Measurements from ENCODE around the gene IL9. TPM values are rescaled to one million over a fixed set of nuclear protein-coding genes. Genes with fewer than 3 reads are reported as not detected.

The IL9 gene
- total RNA-seq, 1 donor from 2014 or later = not detected

GRCh38 chr5:135890296-135890695, 5.3 kb downstream of the IL9 start:
- Mint-ChIP-seq H3K9me3 (ENCODE audit: unreplicated experiment) (no peaks in the 10 kb centered on the region), H3K27ac (ENCODE audit: unreplicated experiment) (no peak overlapping the region), H3K4me3 (ENCODE audit: unreplicated experiment) (no peak overlapping the region), H3K4me1 (ENCODE audit: unreplicated experiment) (no peaks in the 10 kb centered on the region), H3K36me3 (ENCODE audit: low read depth, unreplicated experiment) (no peaks in the 10 kb centered on the region), H3K27me3 (ENCODE audit: unreplicated experiment) (no peaks in the 10 kb centered on the region)
- DNase-seq (ENCODE audit: low spot score) = no peak
- TF ChIP-seq CTCF (IDR thresholded peaks at IDR 0.05; ENCODE audit: unreplicated experiment) = no peak

GRCh38 chr5:135887881-135888614, 7.6 kb downstream of the IL9 start:
- DNase-seq (ENCODE audit: low spot score) = peak; percentile 18
- Mint-ChIP-seq H3K9me3 (ENCODE audit: unreplicated experiment) (no peaks in the 10 kb centered on the region), H3K36me3 (ENCODE audit: low read depth, unreplicated experiment) (no peaks in the 10 kb centered on the region), H3K27me3 (ENCODE audit: unreplicated experiment) (no peaks in the 10 kb centered on the region), H3K4me3 (ENCODE audit: unreplicated experiment) (no peak overlapping the region), H3K4me1 (ENCODE audit: unreplicated experiment) (no peaks in the 10 kb centered on the region), H3K27ac (ENCODE audit: unreplicated experiment) (no peak overlapping the region)
- TF ChIP-seq CTCF (IDR thresholded peaks at IDR 0.05; ENCODE audit: unreplicated experiment) = no peak

GRCh38 chr5:135887447-135887864, 8.2 kb downstream of the IL9 start:
- Mint-ChIP-seq H3K27me3 (ENCODE audit: unreplicated experiment) (no peaks in the 10 kb centered on the region), H3K36me3 (ENCODE audit: low read depth, unreplicated experiment) (no peaks in the 10 kb centered on the region), H3K4me3 (ENCODE audit: unreplicated experiment) (no peak overlapping the region), H3K9me3 (ENCODE audit: unreplicated experiment) (no peaks in the 10 kb centered on the region), H3K4me1 (ENCODE audit: unreplicated experiment) (no peaks in the 10 kb centered on the region), H3K27ac (ENCODE audit: unreplicated experiment) (no peak overlapping the region)
- peak; percentile 82 for TF ChIP-seq CTCF (IDR thresholded peaks at IDR 0.05; ENCODE audit: unreplicated experiment)
- peak; percentile 74 for DNase-seq (ENCODE audit: low spot score)

GRCh38 chr5:135886136-135886535, 9.5 kb downstream of the IL9 start:
- no peak for TF ChIP-seq CTCF (IDR thresholded peaks at IDR 0.05; ENCODE audit: unreplicated experiment)
- no peak overlapping the region for H3K27ac Mint-ChIP-seq (ENCODE audit: unreplicated experiment)
- H3K36me3 Mint-ChIP-seq (ENCODE audit: low read depth, unreplicated experiment) = no peaks in the 10 kb centered on the region
- no peak for DNase-seq (ENCODE audit: low spot score)
- H3K27me3 Mint-ChIP-seq (ENCODE audit: unreplicated experiment) = no peaks in the 10 kb centered on the region
- no peak overlapping the region for H3K4me3 Mint-ChIP-seq (ENCODE audit: unreplicated experiment)
- H3K9me3 Mint-ChIP-seq (ENCODE audit: unreplicated experiment) = no peaks in the 10 kb centered on the region
- H3K4me1 Mint-ChIP-seq (ENCODE audit: unreplicated experiment) = no peaks in the 10 kb centered on the region

GRCh38 chr5:135885031-135885430, 10.6 kb downstream of the IL9 start:
- no peaks in the 10 kb centered on the region for H3K9me3 Mint-ChIP-seq (ENCODE audit: unreplicated experiment)
- TF ChIP-seq CTCF (IDR thresholded peaks at IDR 0.05; ENCODE audit: unreplicated experiment) = no peak
- H3K27ac Mint-ChIP-seq (ENCODE audit: unreplicated experiment) = no peak overlapping the region
- H3K4me1 Mint-ChIP-seq (ENCODE audit: unreplicated experiment) = peaks cover 2% of the 10 kb centered on the region
- H3K36me3 Mint-ChIP-seq (ENCODE audit: low read depth, unreplicated experiment) = no peaks in the 10 kb centered on the region
- H3K27me3 Mint-ChIP-seq (ENCODE audit: unreplicated experiment) = no peaks in the 10 kb centered on the region
- no peak overlapping the region for H3K4me3 Mint-ChIP-seq (ENCODE audit: unreplicated experiment)
- DNase-seq (ENCODE audit: low spot score) = no peak
